ENCODE data around the gene WDR54. TPM values are rescaled to one million over a fixed set of nuclear protein-coding genes. Genes with fewer than 3 reads are reported as not detected.
A peak's percentile ranks its signal among the peaks of the same experiment; 100 is the strongest.
"Not testable (repeated sequence)": the region's sequence is repeated elsewhere in the genome, so short reads cannot be mapped to it uniquely, and the experiment has no call there.

The WDR54 gene
- total RNA-seq, 1 donor from 2014 or later, result 14.5 TPM

DNA sequence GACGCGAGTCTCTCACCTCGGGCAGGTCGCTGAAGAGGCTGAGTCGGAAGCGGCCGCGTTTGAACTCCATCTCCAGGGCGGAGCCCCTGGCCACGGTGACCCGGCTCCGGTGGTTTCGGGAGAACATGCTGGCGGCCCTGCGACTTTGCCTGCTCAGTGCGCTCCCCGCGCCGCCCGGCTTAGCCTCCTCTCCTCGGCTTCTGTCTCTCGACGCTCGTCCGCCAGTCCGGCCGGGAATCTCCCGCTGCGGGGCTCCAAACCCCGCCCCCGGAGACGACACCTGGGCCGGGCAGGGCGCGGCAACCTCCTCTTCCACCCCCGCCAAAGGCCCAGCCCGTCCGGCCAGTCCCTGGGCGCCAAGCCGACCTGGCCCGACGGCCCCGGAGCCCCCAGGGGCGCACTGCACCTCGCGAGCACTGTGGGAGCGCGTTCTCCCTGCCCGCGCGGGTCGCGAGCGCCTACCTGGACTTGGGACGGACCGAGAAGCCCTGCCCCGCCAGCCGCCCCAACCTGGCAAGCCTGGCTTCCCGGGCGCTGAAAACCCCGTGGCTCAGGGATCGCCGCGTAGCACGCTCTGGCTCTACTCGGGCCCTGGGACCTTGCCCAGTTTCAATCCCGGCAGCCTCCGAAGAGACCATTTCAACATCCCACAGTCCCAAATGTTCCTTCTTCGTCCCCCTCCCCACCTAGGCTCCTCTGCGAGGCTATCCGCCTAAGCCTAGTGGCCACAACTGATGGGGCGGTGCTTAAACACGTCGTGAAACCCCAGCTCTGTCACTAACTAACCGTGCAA is 20.4 kb downstream of the WDR54 start, which contains the start of gene RTKN:
Gene RTKN (minus strand): TSS at position 248 of the 793 bp plus-strand sequence. CDS start 121 bp downstream, at position 127.
- TF ChIP-seq, protein P1, sequence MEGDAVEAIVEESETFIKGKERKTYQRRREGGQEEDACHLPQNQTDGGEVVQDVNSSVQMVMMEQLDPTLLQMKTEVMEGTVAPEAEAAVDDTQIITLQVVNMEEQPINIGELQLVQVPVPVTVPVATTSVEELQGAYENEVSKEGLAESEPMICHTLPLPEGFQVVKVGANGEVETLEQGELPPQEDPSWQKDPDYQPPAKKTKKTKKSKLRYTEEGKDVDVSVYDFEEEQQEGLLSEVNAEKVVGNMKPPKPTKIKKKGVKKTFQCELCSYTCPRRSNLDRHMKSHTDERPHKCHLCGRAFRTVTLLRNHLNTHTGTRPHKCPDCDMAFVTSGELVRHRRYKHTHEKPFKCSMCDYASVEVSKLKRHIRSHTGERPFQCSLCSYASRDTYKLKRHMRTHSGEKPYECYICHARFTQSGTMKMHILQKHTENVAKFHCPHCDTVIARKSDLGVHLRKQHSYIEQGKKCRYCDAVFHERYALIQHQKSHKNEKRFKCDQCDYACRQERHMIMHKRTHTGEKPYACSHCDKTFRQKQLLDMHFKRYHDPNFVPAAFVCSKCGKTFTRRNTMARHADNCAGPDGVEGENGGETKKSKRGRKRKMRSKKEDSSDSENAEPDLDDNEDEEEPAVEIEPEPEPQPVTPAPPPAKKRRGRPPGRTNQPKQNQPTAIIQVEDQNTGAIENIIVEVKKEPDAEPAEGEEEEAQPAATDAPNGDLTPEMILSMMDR (IDR thresholded peaks at IDR 0.05), result no peak
- peak; percentile 85 to 87 for ATAC-seq
- Histone ChIP-seq H3K9me3 (no peaks in the 10 kb centered on the region), H3K4me3 (peak within 1 kb of the TSS; percentile 64), H3K27me3 (ENCODE audit: low read depth) (peaks cover 17% of the 10 kb centered on the region), H3K36me3 (no peaks in the 10 kb centered on the region), H3K27ac (peak within 1 kb of the TSS; percentile 91), H3K4me1 (peaks cover 54% of the 10 kb centered on the region)
- peak; percentile 79 for DNase-seq
- intact Hi-C loops (cut with DNase I), result no loop called here

DNA sequence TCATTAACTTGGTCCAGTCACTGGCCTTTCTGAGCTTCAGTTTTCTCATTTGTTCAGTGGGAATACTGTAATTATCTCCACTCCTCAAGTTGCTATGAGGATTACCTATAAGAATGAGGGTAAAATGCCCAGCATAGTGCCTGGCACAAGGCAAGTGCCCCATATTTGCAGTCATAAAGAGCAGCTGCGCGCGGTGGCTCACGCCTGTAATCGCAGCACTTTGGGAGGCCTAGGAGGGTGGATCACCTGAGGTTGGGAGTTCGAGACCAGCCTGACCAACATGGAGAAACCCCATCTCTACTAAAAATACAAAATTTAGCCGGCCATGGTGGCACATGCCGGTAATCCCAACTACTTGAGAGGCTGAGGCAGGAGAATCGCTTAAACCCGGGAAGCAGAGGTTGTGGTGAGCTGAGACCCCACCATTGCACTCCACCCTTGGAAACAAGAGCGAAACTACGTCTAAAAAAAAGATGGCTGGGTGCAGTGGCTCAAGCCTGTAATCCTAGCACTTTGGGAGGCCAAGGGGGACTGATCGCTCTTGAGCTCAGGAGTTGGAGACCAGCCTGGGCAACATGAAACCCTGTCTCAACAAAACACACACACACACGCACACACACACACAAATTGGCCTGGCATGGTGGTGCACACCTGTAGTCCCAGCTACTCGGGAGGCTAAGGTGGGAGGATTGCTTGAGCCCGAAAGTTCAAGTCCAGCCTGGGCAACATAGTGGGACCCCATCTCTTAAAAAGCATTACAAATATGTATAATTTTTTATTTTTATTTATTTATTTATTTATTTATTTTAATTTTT is 21.2 kb downstream of the WDR54 start:
- H3K4me3 ChIP-seq, result peak overlapping the region; percentile 64
- DNase-seq; H3K9me3 ChIP-seq; H3K36me3 ChIP-seq; intact Hi-C loops (cut with DNase I); ATAC-seq: not testable (repeated sequence)
- peaks cover 50% of the 10 kb centered on the region for H3K4me1 ChIP-seq
- peaks cover 17% of the 10 kb centered on the region for H3K27me3 ChIP-seq (ENCODE audit: low read depth)
- peak overlapping the region; percentile 91 for H3K27ac ChIP-seq

GRCh38 chr2:74444498-74445318 is 23.2 kb downstream of the WDR54 start:
- Histone ChIP-seq H3K4me3 (no peak overlapping the region), H3K27me3 (ENCODE audit: low read depth) (peaks cover 17% of the 10 kb centered on the region), H3K9me3 (no peaks in the 10 kb centered on the region), H3K4me1 (peaks cover 32% of the 10 kb centered on the region), H3K27ac (no peak overlapping the region), H3K36me3 (no peaks in the 10 kb centered on the region)
- TF ChIP-seq, protein P1 (IDR thresholded peaks at IDR 0.05), result no peak
- intact Hi-C loops (cut with DNase I), result no loop called here
- ATAC-seq (no peak), DNase-seq (no peak)

GRCh38 chr2:74447230-74447999 is 25.9 kb downstream of the WDR54 start:
- intact Hi-C loops (cut with DNase I), result no loop called here
- Histone ChIP-seq H3K36me3 (no peaks in the 10 kb centered on the region), H3K27ac (no peak overlapping the region), H3K9me3 (no peaks in the 10 kb centered on the region), H3K4me1 (peaks cover 7% of the 10 kb centered on the region), H3K4me3 (no peak overlapping the region), H3K27me3 (ENCODE audit: low read depth) (peaks cover 4% of the 10 kb centered on the region)
- TF ChIP-seq, protein P1 (IDR thresholded peaks at IDR 0.05), result no peak
- ATAC-seq, result no peak
- no peak for DNase-seq

DNA sequence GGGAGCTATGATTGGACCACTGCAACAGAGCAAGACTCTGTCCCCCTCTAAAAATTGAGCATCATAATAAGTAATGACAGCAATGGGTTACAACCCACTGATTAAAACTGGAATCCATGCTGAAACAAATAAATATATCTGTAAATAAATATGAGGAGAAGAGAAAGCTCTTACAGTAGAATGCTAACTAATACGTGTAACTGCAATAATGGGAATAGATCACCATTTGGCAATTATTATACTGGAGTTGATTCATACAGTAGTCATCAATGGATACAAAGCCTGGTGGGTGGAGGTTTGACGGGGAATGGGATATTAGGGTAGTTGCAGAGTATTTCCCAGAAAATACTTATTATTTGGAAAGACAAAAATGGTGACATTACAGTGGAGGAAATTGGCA is 27.2 kb downstream of the WDR54 start:
- no peak overlapping the region for H3K4me3 ChIP-seq
- H3K9me3 ChIP-seq, result no peaks in the 10 kb centered on the region

More for the DNA sequence above, 27.2 kb downstream of the WDR54 start:
- DNase-seq, result no peak
- Histone ChIP-seq H3K36me3 (no peaks in the 10 kb centered on the region), H3K27me3 (ENCODE audit: low read depth) (no peaks in the 10 kb centered on the region), H3K27ac (no peak overlapping the region), H3K4me1 (peaks cover 5% of the 10 kb centered on the region)
- TF ChIP-seq, protein P1 (IDR thresholded peaks at IDR 0.05), result no peak
- no peak for ATAC-seq
- intact Hi-C loops (cut with DNase I), result no loop called here
